Measurements from ENCODE around the gene CPSF7. TPM values are rescaled to one million over a fixed set of nuclear protein-coding genes. Genes with fewer than 3 reads are reported as not detected.

Gene CPSF7
- polyA plus RNA-seq, 1 of the 3 experiments (the other 2 are of a cell fraction): 44.0 TPM

GRCh38 chr11:61445516-61445915, 15.7 kb upstream of the CPSF7 start:
- Histone ChIP-seq H3K79me2 (ENCODE audit: insufficient read depth) (peaks cover 48% of the 10 kb centered on the region), H2AFZ (ENCODE audit: low read depth) (no peak overlapping the region), H3K27me3 (ENCODE audit: insufficient read depth) (no peaks in the 10 kb centered on the region), H3K27ac (ENCODE audit: low read depth in 2 of 2, low read length in 1 of 2) (peak overlapping the region in 1 of 2 experiments; percentile 45; a peak in 2 of 4 replicates), H3K9me2 (no peaks in the 10 kb centered on the region), H3K4me1 (ENCODE audit: control insufficient read depth in 1 of 2, insufficient read depth in 2 of 2, low read depth in 1 of 2, low read length in 1 of 2) (peaks cover 5 to 13% of the 10 kb centered on the region in 2 experiments; a peak in 2 of 4 replicates), H3K4me3 (ENCODE audit: low read depth in 2 of 2, low read length in 1 of 2) (no peak overlapping the region), H4K20me1 (ENCODE audit: insufficient read depth) (peaks cover 26% of the 10 kb centered on the region), H3K4me2 (no peak overlapping the region), H3F3A (replicated peaks; ENCODE audit: insufficient read depth) (peaks cover 15% of the 10 kb centered on the region), H3K36me3 (replicated peaks in 1 of 2; ENCODE audit: control insufficient read depth in 1 of 2, insufficient read depth in 2 of 2, low read length in 1 of 2) (peaks cover 54 to 58% of the 10 kb centered on the region in 2 experiments), H3K9me3 (no peaks in the 10 kb centered on the region), H3K9ac (no peak overlapping the region)
- POLR2A ChIA-PET: interaction anchor here (1.0 to 1.5 kb wide), 3 partner anchors 16 to 194 kb away, joined by 3 to 6 read pairs (median 3); partner anchors contain the start of genes CPSF7 and SDHAF2
- no peak for TF ChIP-seq POLR2AphosphoS5 (IDR thresholded peaks at IDR 0.05; ENCODE audit: low read depth, low read length)
- no peak for TF ChIP-seq CTCF (IDR thresholded peaks at IDR 0.05)
- TF ChIP-seq RCOR1 (IDR thresholded peaks at IDR 0.05; ENCODE audit: low read length): no peak
- TF ChIP-seq SMC3 (IDR thresholded peaks at IDR 0.05; ENCODE audit: low read depth, low read length): no peak
- TF ChIP-seq USF2 (IDR thresholded peaks at IDR 0.05; ENCODE audit: borderline replicate concordance, low read depth, low read length): no peak
- no peak for TF ChIP-seq GABPA (IDR thresholded peaks at IDR 0.05; ENCODE audit: low read depth)
- no peak for TF ChIP-seq TAF1 (IDR thresholded peaks at IDR 0.05; ENCODE audit: borderline replicate concordance, low read depth, low read length)
- TF ChIP-seq MEF2A (IDR thresholded peaks at IDR 0.05; ENCODE audit: borderline replicate concordance, low read depth): no peak
- no peak for TF ChIP-seq EZH2phosphoT487 (IDR thresholded peaks at IDR 0.05; ENCODE audit: borderline replicate concordance, low read depth)
- TF ChIP-seq RXRA (IDR thresholded peaks at IDR 0.05; ENCODE audit: borderline replicate concordance, low read depth): no peak
- TF ChIP-seq RFX5 (IDR thresholded peaks at IDR 0.05; ENCODE audit: low read length): no peak
- TF ChIP-seq USF1 (IDR thresholded peaks at IDR 0.05; ENCODE audit: borderline replicate concordance, low read depth): no peak
- TF ChIP-seq FOXJ3 (CRISPR knock-in tag; IDR thresholded peaks at IDR 0.05): no peak
- TF ChIP-seq REST (IDR thresholded peaks at IDR 0.05; ENCODE audit: low read depth, low read length): no peak
- TF ChIP-seq TCF12 (IDR thresholded peaks at IDR 0.05): no peak
- TF ChIP-seq SIN3A (IDR thresholded peaks at IDR 0.05; ENCODE audit: borderline replicate concordance, low read depth, low read length): no peak
- TF ChIP-seq FOSL2 (IDR thresholded peaks at IDR 0.05; ENCODE audit: borderline replicate concordance, low read depth): no peak
- TF ChIP-seq MXI1 (IDR thresholded peaks at IDR 0.05; ENCODE audit: low read depth, low read length): no peak
- TF ChIP-seq YY1 (IDR thresholded peaks at IDR 0.05; ENCODE audit: low read depth): no peak
- no peak for TF ChIP-seq NFIC (IDR thresholded peaks at IDR 0.05; ENCODE audit: borderline replicate concordance)
- 80% methylated on average over 4 of the region's 4 CpGs for WGBS (ENCODE audit: low lambda C conversion rate)
- CTCF ChIA-PET: interaction anchor here (0.6 to 8.8 kb wide), 51 partner anchors 9 to 322 kb away, joined by 3 to 117 read pairs (median 6); partner anchors contain the start of genes CPSF7, LRRC10B, SDHAF2 and SYT7
- DNase-seq: no peak
